SK-N-SH (cell line): ENCODE measurements around the gene IQGAP1. TPM values are rescaled to one million over a fixed set of nuclear protein-coding genes. Genes with fewer than 3 reads are reported as not detected.
"Not testable (repeated sequence)": the region's sequence is repeated elsewhere in the genome, so short reads cannot be mapped to it uniquely, and the experiment has no call there.

ENCODE experiments used
- CTCF ChIA-PET: fragments of 300-600, 350-600 bp; formaldehyde crosslinking; extraction: SDS; loops from one replicate; lab custom pipeline; 2021; lab: Yijun Ruan, JAX
- POLR2A ChIA-PET: fragments of 350-600 bp; sonication (Branson Sonifier 250); formaldehyde crosslinking; extraction: SDS; loops from one replicate; lab custom pipeline; 2020; ENCODE audit warnings: antibody characterized with exemption, inconsistent platforms; lab: Yijun Ruan, JAX
- DNase-seq: peaks from one replicate; pipeline ENCODE4 v3.0.0; 2012
- H2AFZ ChIP-seq: fragments of 200-600 bp; sonication (generic); 2 replicates; pipeline ENCODE4 v1.8.1; 2016; ENCODE audit warnings: antibody characterized with exemption, mild to moderate bottlenecking, low read depth
- H3F3A ChIP-seq: fragments of 200-600 bp; sonication (generic); replicated peaks from 2 replicates; pipeline ENCODE3; 2016; ENCODE audit warnings: antibody characterized with exemption, mild to moderate bottlenecking; ENCODE audit not compliant: insufficient read depth
- H3K27ac ChIP-seq, 2 experiments: fragments of 200-500 bp in 1 of 2; fragments of 200-600 bp in 1 of 2; sonication (Bioruptor generic) in 1 of 2; sonication (generic), shearing (Covaris generic) in 1 of 2; 2 replicates each; pipeline versions ENCODE4 v1.5.1 to v1.6.1; 2014 to 2016; ENCODE audit warnings: low read depth in 2 of 2, inconsistent platforms in 1 of 2, low read length in 1 of 2, mild to moderate bottlenecking in 1 of 2, mixed read lengths in 1 of 2
- H3K27me3 ChIP-seq: fragments of 200-600 bp; sonication (generic), shearing (Covaris generic); 2 replicates; pipeline ENCODE4 v1.6.1; 2016; ENCODE audit warnings: mixed run types; ENCODE audit not compliant: insufficient read depth
- H3K36me3 ChIP-seq, 2 experiments: fragments of 200-500 bp in 1 of 2; fragments of 200-600 bp in 1 of 2; sonication (Bioruptor generic) in 1 of 2; sonication (generic) in 1 of 2; replicated peaks in 1 of 2; 2 replicates each; pipeline versions ENCODE3 to v1.5.1; 2014 to 2016; ENCODE audit warnings: low read length in 1 of 2, mild to moderate bottlenecking in 1 of 2; ENCODE audit not compliant: insufficient read depth in 2 of 2, control insufficient read depth in 1 of 2
- H3K4me1 ChIP-seq, 2 experiments: fragments of 200-500 bp in 1 of 2; fragments of 200-600 bp in 1 of 2; sonication (Bioruptor generic) in 1 of 2; sonication (generic), shearing (Covaris generic) in 1 of 2; 2 replicates each; pipeline versions ENCODE4 v1.5.1 to v1.6.1; 2014 to 2016; ENCODE audit warnings: low read depth in 1 of 2, low read length in 1 of 2, mixed run types in 1 of 2; ENCODE audit not compliant: insufficient read depth in 2 of 2, control insufficient read depth in 1 of 2
- H3K4me2 ChIP-seq: fragments of 200-600 bp; sonication (generic), shearing (Covaris generic); 2 replicates; pipeline ENCODE4 v1.6.1; 2017; ENCODE audit warnings: mixed run types
- H3K4me3 ChIP-seq, 2 experiments: fragments of 200-500 bp in 1 of 2; fragments of 200-600 bp in 1 of 2; sonication (Bioruptor generic) in 1 of 2; sonication (generic), shearing (Covaris generic) in 1 of 2; 2 replicates each; pipeline versions ENCODE4 v1.5.1 to v1.8.1; 2014 to 2016; ENCODE audit warnings: low read depth in 2 of 2, inconsistent platforms in 1 of 2, low read length in 1 of 2, mild to moderate bottlenecking in 1 of 2, mixed read lengths in 1 of 2, moderate library complexity in 1 of 2
- H3K79me2 ChIP-seq: fragments of 200-600 bp; sonication (generic); 2 replicates; pipeline ENCODE4 v1.8.1; 2017; ENCODE audit warnings: mild to moderate bottlenecking; ENCODE audit not compliant: insufficient read depth
- H3K9ac ChIP-seq: fragments of 200-600 bp; sonication (generic); 2 replicates; pipeline ENCODE4 v1.6.1; 2017; ENCODE audit warnings: mixed run types
- H3K9me2 ChIP-seq: fragments of 200-600 bp; sonication (generic); 2 replicates; pipeline ENCODE4 v1.6.1; 2017; ENCODE audit warnings: mixed run types
- H3K9me3 ChIP-seq: fragments of 200-600 bp; sonication (generic); 2 replicates; pipeline ENCODE4 v1.6.1; 2017; ENCODE audit warnings: mixed run types, mild to moderate bottlenecking, moderate library complexity
- H4K20me1 ChIP-seq: fragments of 200-600 bp; sonication (generic); 2 replicates; pipeline ENCODE4 v1.6.1; 2017; ENCODE audit warnings: mild to moderate bottlenecking, mixed run types; ENCODE audit not compliant: insufficient read depth
- CHD2 ChIP-seq: fragments of 150-350 bp; IDR thresholded peaks from 2 replicates; pipeline ENCODE4 v1.6.1; 2018; ENCODE audit warnings: low read length; ENCODE audit not compliant: partially characterized antibody
- EP300 ChIP-seq, 2 experiments: IDR thresholded peaks; 2 replicates each; pipeline versions ENCODE4 v1.4.0 to v1.6.1; 2012; ENCODE audit warnings: borderline replicate concordance in 1 of 2, low read depth in 1 of 2, low read length in 1 of 2
- EZH2phosphoT487 ChIP-seq: fragments of 200-600 bp; sonication (generic); IDR thresholded peaks from 2 replicates; pipeline ENCODE4 v1.6.1; 2017; ENCODE audit warnings: low read depth, mixed run types, mild to moderate bottlenecking, antibody characterized with exemption, moderate library complexity, borderline replicate concordance
- FOSL2 ChIP-seq: IDR thresholded peaks from 2 replicates; pipeline ENCODE4 v1.4.0; 2012; ENCODE audit warnings: low read depth, mild to moderate bottlenecking, moderate library complexity, borderline replicate concordance
- FOXJ3 ChIP-seq: sonication (generic); formaldehyde crosslinking; IDR thresholded peaks from 2 replicates; pipeline ENCODE4 v1.5.1; 2020; ENCODE audit warnings: mild to moderate bottlenecking, missing genetic modification reagents
- GATA2 ChIP-seq: sonication (generic); formaldehyde crosslinking; IDR thresholded peaks from 2 replicates; pipeline ENCODE4 v1.5.0; 2020; ENCODE audit warnings: mild to moderate bottlenecking, missing genetic modification reagents
- IRF3 ChIP-seq: fragments of 150-350 bp; IDR thresholded peaks from 2 replicates; pipeline ENCODE4 v1.6.1; 2016; ENCODE audit warnings: mild to moderate bottlenecking, low read depth, low read length
- JUND ChIP-seq: IDR thresholded peaks from 2 replicates; pipeline ENCODE4 v1.4.0; 2012
- NFIC ChIP-seq: IDR thresholded peaks from 2 replicates; pipeline ENCODE4 v1.4.0; 2012; ENCODE audit warnings: borderline replicate concordance
- POLR2AphosphoS5 ChIP-seq: IDR thresholded peaks from 2 replicates; pipeline ENCODE4 v1.6.1; 2012; ENCODE audit warnings: low read depth, low read length
- RAD21 ChIP-seq: IDR thresholded peaks from 2 replicates; pipeline ENCODE4 v1.6.1; 2012; ENCODE audit warnings: mild to moderate bottlenecking, low read length
- RCOR1 ChIP-seq: fragments of 150-350 bp; IDR thresholded peaks from 2 replicates; pipeline ENCODE4 v1.6.1; 2017; ENCODE audit warnings: antibody characterized with exemption, low read length
- RXRA ChIP-seq: IDR thresholded peaks from 2 replicates; pipeline ENCODE4 v1.4.0; 2012; ENCODE audit warnings: low read depth, mild to moderate bottlenecking, borderline replicate concordance
- SIN3A ChIP-seq: IDR thresholded peaks from 2 replicates; pipeline ENCODE4 v1.6.1; 2012; ENCODE audit warnings: low read depth, mild to moderate bottlenecking, low read length, moderate library complexity, borderline replicate concordance
- SMC3 ChIP-seq: IDR thresholded peaks from 2 replicates; pipeline ENCODE4 v1.6.1; 2012; ENCODE audit warnings: low read depth, low read length, improper control_type of control experiment
- TAF1 ChIP-seq: IDR thresholded peaks from 2 replicates; pipeline ENCODE4 v1.6.1; 2012; ENCODE audit warnings: low read depth, mild to moderate bottlenecking, low read length, moderate library complexity, borderline replicate concordance
- TCF12 ChIP-seq: IDR thresholded peaks from 2 replicates; pipeline ENCODE4 v1.4.0; 2012
- YY1 ChIP-seq: IDR thresholded peaks from 2 replicates; pipeline ENCODE4 v1.4.0; 2012; ENCODE audit warnings: low read depth, mild to moderate bottlenecking
- WGBS: methylation state at CpG from one replicate; pipeline ENCODE4 v1.1.6; 2017; ENCODE audit warnings: low lambda C conversion rate; 5-methylcytosine and 5-hydroxymethylcytosine counted together
- polyA plus RNA-seq, 3 experiments: library from polyadenylated mRNA; depleted of rRNA; stranded (reverse); fragments of >200 nt; gene quantifications; 2 replicates each; pipeline ENCODE4 v1.2.3, GENCODE V29; 2012
- TF ChIP-seq, protein P1 (sequence below): IDR thresholded peaks from 2 replicates; pipeline ENCODE4 v1.6.1; 2012; ENCODE audit warnings: mild to moderate bottlenecking, low read depth, low read length, moderate library complexity
- TF ChIP-seq, protein P2 (sequence below): fragments of 150-350 bp; IDR thresholded peaks from 2 replicates; pipeline ENCODE4 v1.6.1; 2017; ENCODE audit warnings: antibody characterized with exemption, low read length, low read depth, borderline replicate concordance

Gene IQGAP1
- polyA plus RNA-seq, 1 of the 3 experiments (the other 2 are of a cell fraction), result 56.5 TPM

DNA sequence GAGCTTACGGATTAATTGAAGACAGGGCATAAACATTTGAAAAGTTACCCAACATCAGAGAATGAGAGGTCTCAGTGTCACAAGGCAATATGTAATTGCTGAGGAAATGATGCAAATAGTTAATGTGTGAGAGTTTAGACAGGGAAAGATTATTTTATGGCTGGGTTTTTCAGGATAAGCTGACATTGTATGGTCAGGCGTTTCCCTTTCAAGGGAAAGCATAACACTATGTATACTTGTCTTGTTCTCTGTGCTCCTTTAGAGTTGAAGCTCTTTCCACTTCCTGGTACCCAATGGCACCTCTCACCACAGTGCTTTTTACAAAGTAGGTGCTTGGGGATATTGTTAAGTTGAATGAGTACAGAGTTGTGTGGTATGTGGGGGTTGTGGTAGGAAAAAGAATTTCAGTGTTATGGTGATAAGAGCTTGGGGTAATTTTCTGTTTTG lies 19.9 kb downstream of the IQGAP1 start (continued):
- TF ChIP-seq, protein P1, sequence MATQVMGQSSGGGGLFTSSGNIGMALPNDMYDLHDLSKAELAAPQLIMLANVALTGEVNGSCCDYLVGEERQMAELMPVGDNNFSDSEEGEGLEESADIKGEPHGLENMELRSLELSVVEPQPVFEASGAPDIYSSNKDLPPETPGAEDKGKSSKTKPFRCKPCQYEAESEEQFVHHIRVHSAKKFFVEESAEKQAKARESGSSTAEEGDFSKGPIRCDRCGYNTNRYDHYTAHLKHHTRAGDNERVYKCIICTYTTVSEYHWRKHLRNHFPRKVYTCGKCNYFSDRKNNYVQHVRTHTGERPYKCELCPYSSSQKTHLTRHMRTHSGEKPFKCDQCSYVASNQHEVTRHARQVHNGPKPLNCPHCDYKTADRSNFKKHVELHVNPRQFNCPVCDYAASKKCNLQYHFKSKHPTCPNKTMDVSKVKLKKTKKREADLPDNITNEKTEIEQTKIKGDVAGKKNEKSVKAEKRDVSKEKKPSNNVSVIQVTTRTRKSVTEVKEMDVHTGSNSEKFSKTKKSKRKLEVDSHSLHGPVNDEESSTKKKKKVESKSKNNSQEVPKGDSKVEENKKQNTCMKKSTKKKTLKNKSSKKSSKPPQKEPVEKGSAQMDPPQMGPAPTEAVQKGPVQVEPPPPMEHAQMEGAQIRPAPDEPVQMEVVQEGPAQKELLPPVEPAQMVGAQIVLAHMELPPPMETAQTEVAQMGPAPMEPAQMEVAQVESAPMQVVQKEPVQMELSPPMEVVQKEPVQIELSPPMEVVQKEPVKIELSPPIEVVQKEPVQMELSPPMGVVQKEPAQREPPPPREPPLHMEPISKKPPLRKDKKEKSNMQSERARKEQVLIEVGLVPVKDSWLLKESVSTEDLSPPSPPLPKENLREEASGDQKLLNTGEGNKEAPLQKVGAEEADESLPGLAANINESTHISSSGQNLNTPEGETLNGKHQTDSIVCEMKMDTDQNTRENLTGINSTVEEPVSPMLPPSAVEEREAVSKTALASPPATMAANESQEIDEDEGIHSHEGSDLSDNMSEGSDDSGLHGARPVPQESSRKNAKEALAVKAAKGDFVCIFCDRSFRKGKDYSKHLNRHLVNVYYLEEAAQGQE, result no peak
- no peak for TF ChIP-seq CHD2
- TF ChIP-seq EP300 (IDR thresholded peaks at IDR 0.05; ENCODE audit: borderline replicate concordance in 1 of 2, low read depth in 1 of 2, low read length in 1 of 2), result no peak
- no peak for TF ChIP-seq JUND
- no peak for TF ChIP-seq POLR2AphosphoS5
- TF ChIP-seq, all 33 proteins: peak for 0

- CTCF ChIA-PET, result interaction anchor here (1.0 kb wide), 1 partner anchor 12 kb away, joined by 3 read pairs; no protein-coding TSS in a partner anchor
- no peak overlapping the region for H2AFZ ChIP-seq
- peaks cover 0 to 55% of the 10 kb centered on the region in 2 experiments; a peak in 3 of 4 replicates for H3K4me1 ChIP-seq
Observed at GRCh38 chr15:90408657-90409056, 20.6 kb downstream of the IQGAP1 start.

GRCh38 chr15:90409587-90409986 lies 21.5 kb downstream of the IQGAP1 start:
- H3K27ac ChIP-seq, H3K4me3 ChIP-seq, H3K9me3 ChIP-seq, POLR2A ChIA-PET, H3K9ac ChIP-seq, H3K27me3 ChIP-seq, H3K9me2 ChIP-seq, H2AFZ ChIP-seq, CTCF ChIA-PET, H3K4me2 ChIP-seq, DNase-seq: not testable (repeated sequence)
- Histone ChIP-seq H3K4me1 (peaks cover 0 to 57% of the 10 kb centered on the region in 2 experiments; a peak in 3 of 4 replicates), H4K20me1 (peaks cover 36% of the 10 kb centered on the region), H3K36me3 (peaks cover 0 to 20% of the 10 kb centered on the region in 2 experiments), H3K79me2 (peaks cover 99% of the 10 kb centered on the region), H3F3A (peaks cover 43% of the 10 kb centered on the region)
- 98% methylated on average over 3 of the region's 3 CpGs for WGBS

More at GRCh38 chr15:90408657-90409056, 20.6 kb downstream of the IQGAP1 start:
- Histone ChIP-seq H3K9ac (no peak overlapping the region), H3K9me3 (no peaks in the 10 kb centered on the region), H3K79me2 (peaks cover 100% of the 10 kb centered on the region), H3F3A (peaks cover 41% of the 10 kb centered on the region), H3K27ac (no peak overlapping the region), H3K9me2 (no peaks in the 10 kb centered on the region), H3K4me2 (no peak overlapping the region), H3K27me3 (no peaks in the 10 kb centered on the region), H3K4me3 (no peak overlapping the region), H3K36me3 (peaks cover 0 to 24% of the 10 kb centered on the region in 2 experiments), H4K20me1 (peaks cover 45% of the 10 kb centered on the region)
- no peak for TF ChIP-seq SMC3
- no peak for TF ChIP-seq FOSL2
- no peak for TF ChIP-seq RCOR1
- TF ChIP-seq FOXJ3, result no peak
- TF ChIP-seq GATA2 (CRISPR knock-in tag), result no peak
- TF ChIP-seq EZH2phosphoT487, result no peak
- no peak for TF ChIP-seq JUND
- TF ChIP-seq TCF12, result no peak
- no peak for TF ChIP-seq RAD21
- TF ChIP-seq TAF1, result no peak
- TF ChIP-seq YY1, result no peak
- no peak for TF ChIP-seq NFIC
- TF ChIP-seq IRF3, result no peak
- TF ChIP-seq EP300 (IDR thresholded peaks at IDR 0.05; ENCODE audit: borderline replicate concordance in 1 of 2, low read depth in 1 of 2, low read length in 1 of 2), result no peak
- TF ChIP-seq RXRA, result no peak
- TF ChIP-seq, protein P2, sequence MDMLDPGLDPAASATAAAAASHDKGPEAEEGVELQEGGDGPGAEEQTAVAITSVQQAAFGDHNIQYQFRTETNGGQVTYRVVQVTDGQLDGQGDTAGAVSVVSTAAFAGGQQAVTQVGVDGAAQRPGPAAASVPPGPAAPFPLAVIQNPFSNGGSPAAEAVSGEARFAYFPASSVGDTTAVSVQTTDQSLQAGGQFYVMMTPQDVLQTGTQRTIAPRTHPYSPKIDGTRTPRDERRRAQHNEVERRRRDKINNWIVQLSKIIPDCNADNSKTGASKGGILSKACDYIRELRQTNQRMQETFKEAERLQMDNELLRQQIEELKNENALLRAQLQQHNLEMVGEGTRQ, result no peak
- no peak for TF ChIP-seq SIN3A
- no peak for DNase-seq
- POLR2A ChIA-PET, result no interaction called here
- 95% methylated on average over 3 of the region's 3 CpGs for WGBS
